ENCODE measurements around the gene SV2B. TPM values are rescaled to one million over a fixed set of nuclear protein-coding genes. Genes with fewer than 3 reads are reported as not detected.

SV2B gene
- total RNA-seq, 1 experiment from 2014 or later, result not detected

- Histone ChIP-seq H4K20me1 (ENCODE audit: control insufficient read depth, insufficient read depth, insufficient read length) (no peaks in the 10 kb centered on the region), H3K23me2 (ENCODE audit: insufficient read length, low read depth, low read length, poor library complexity, severe bottlenecking) (no peaks in the 10 kb centered on the region), H3K4me2 (ENCODE audit: insufficient read depth, insufficient read length, low read length) (no peak overlapping the region), H3K56ac (ENCODE audit: insufficient read length, low read depth, low read length) (no peak overlapping the region), H3K9ac (ENCODE audit: extremely low read depth, insufficient read length, low read length) (no peak overlapping the region), H3K27me3 (ENCODE audit: insufficient read depth, low read length) (no peaks in the 10 kb centered on the region), H2BK20ac (ENCODE audit: low read depth, low read length, poor library complexity, severe bottlenecking) (no peak overlapping the region), H3K27ac (ENCODE audit: insufficient read length, low read depth, low read length) (no peak overlapping the region), H3K79me2 (ENCODE audit: insufficient read depth, low read length) (no peaks in the 10 kb centered on the region), H4K8ac (replicated peaks; ENCODE audit: insufficient read length, low read depth, low read length) (no peak overlapping the region), H2BK15ac (ENCODE audit: low read depth, low read length) (no peak overlapping the region), H3K18ac (ENCODE audit: insufficient read length, low read depth, low read length) (no peak overlapping the region), H2BK120ac (ENCODE audit: low read depth, low read length, poor library complexity, severe bottlenecking) (no peak overlapping the region), H2AK5ac (ENCODE audit: insufficient read length, low read length) (no peak overlapping the region), H3T11ph (ENCODE audit: low read length) (no peak overlapping the region), H4K5ac (ENCODE audit: insufficient read length, low read depth, low read length) (no peak overlapping the region), H3K79me1 (ENCODE audit: insufficient read depth, low read depth, low read length, poor library complexity, severe bottlenecking) (no peaks in the 10 kb centered on the region), H3K23ac (ENCODE audit: insufficient read length, low read depth, low read length) (no peak overlapping the region), H4K91ac (ENCODE audit: insufficient read length, low read depth, low read length) (no peak overlapping the region), H3K4ac (ENCODE audit: low read depth, low read length) (no peak overlapping the region), H3K4me1 (ENCODE audit: insufficient read depth, low read length) (no peaks in the 10 kb centered on the region), H3K14ac (ENCODE audit: insufficient read depth, low read length) (no peak overlapping the region), H2BK12ac (ENCODE audit: insufficient read length, low read depth, low read length) (no peak overlapping the region), H3K9me3 (ENCODE audit: control insufficient read depth, low read depth, low read length) (no peaks in the 10 kb centered on the region), H2AFZ (ENCODE audit: low read length) (no peak overlapping the region), H2BK5ac (ENCODE audit: insufficient read length, low read length) (no peak overlapping the region)
- H3K27me3 Mint-ChIP-seq (ENCODE audit: low read depth), result peaks cover 22% of the 10 kb centered on the region
- DNase-seq, result no peak
- no CpG with 5 or more reads among the region's 4 CpGs for WGBS (ENCODE audit: extremely low coverage, insufficient read length, low lambda C conversion rate)
- no peak overlapping the region for H3K27ac Mint-ChIP-seq
- H3K9me3 Mint-ChIP-seq, result no peaks in the 10 kb centered on the region
- H3K36me3 Mint-ChIP-seq (ENCODE audit: insufficient read depth in 1 of 3, low read depth in 3 of 3), result peaks cover 0 to 3% (median 0%) of the 10 kb centered on the region in 3 experiments; a peak in 1 of 7 replicates
- TF ChIP-seq CTCF (conservative IDR thresholded peaks at IDR 0.05), result no peak
- no peaks in the 10 kb centered on the region for H3K4me1 Mint-ChIP-seq
- no peak overlapping the region for H3K4me3 Mint-ChIP-seq
These were observed 165.4 kb downstream of the SV2B start for GRCh38 chr15:91265416-91265940.

All from H9 (cell line).